ENCODE results near the gene KCTD6. TPM values are rescaled to one million over a fixed set of nuclear protein-coding genes. Genes with fewer than 3 reads are reported as not detected.

Gene KCTD6
- total RNA-seq, 4 donors from 2014 or later: 4.3 to 8.3 (median 5.8) TPM

DNA sequence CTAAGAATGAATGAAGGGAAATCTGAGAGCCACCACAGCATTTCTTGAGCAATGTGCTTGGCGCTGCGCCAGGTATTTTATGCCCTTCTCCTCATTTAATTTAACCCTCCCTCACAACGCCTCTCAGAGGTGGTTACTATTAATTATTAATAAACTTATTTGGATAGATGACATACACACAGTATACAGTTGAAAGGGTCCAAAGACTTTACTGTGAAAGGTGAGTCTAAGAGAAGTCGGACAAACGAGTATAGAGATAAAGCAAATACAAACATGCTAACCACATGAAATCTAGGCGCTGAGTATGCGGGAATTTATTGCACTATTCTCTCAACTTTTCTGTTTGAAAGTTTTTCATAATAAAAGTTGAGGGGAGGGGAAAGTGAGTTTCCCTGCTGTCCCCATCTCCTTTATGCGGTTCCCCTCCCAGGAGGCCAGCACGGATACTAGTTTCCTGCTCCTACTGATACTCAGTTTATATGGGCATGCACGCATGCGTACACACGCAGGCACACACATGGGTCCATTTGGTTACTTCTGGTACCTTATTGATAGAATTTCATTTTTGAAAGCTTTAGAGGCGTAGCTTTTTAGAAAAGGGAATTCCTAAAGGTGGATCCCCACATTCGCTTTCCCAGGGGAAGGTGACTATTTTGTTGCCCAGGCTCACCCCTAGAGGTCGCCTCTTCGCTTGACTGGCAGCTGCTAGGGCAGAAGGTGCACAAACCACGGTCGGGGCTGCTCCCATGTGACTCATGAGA, 28.5 kb upstream of the KCTD6 start:
- no peaks in the 10 kb centered on the region for H3K36me3 ChIP-seq
- peak; percentile 88 to 93 for ATAC-seq
- no peaks in the 10 kb centered on the region for H3K27me3 ChIP-seq
- peak overlapping the region; percentile 22 to 61 (median 52) for H3K27ac ChIP-seq
- no peaks in the 10 kb centered on the region for H3K9me3 ChIP-seq
- no peak for TF ChIP-seq POLR2A (IDR thresholded peaks at IDR 0.05)
- TF ChIP-seq, protein P1, sequence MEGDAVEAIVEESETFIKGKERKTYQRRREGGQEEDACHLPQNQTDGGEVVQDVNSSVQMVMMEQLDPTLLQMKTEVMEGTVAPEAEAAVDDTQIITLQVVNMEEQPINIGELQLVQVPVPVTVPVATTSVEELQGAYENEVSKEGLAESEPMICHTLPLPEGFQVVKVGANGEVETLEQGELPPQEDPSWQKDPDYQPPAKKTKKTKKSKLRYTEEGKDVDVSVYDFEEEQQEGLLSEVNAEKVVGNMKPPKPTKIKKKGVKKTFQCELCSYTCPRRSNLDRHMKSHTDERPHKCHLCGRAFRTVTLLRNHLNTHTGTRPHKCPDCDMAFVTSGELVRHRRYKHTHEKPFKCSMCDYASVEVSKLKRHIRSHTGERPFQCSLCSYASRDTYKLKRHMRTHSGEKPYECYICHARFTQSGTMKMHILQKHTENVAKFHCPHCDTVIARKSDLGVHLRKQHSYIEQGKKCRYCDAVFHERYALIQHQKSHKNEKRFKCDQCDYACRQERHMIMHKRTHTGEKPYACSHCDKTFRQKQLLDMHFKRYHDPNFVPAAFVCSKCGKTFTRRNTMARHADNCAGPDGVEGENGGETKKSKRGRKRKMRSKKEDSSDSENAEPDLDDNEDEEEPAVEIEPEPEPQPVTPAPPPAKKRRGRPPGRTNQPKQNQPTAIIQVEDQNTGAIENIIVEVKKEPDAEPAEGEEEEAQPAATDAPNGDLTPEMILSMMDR (IDR thresholded peaks at IDR 0.05 in 4 of 5, conservative IDR thresholded peaks at IDR 0.05 in 1 of 5): peak; percentile 65 to 83 (median 74)
- peaks cover 17 to 18% of the 10 kb centered on the region in 2 donors for H3K4me1 ChIP-seq
- intact Hi-C loops (cut with DNase I; ENCODE audit: low total_unique reads): loop anchor here (1.0 kb wide), 4 partner anchors 18 to 69 kb away; no protein-coding TSS in a partner anchor
- peak; percentile 54 to 71 for DNase-seq
- in situ Hi-C loops (cut with MboI; ENCODE audit: low sequenced_read_pairs in 4 of 4): loop anchor here in 2 of 4 donors (10.0 kb wide), 1 partner anchor 71 kb away; the partner anchor contains the start of gene ACOX2 (in 2 of the 2)
- peak overlapping the region; percentile 12 to 50 (median 42) for H3K4me3 ChIP-seq

DNA sequence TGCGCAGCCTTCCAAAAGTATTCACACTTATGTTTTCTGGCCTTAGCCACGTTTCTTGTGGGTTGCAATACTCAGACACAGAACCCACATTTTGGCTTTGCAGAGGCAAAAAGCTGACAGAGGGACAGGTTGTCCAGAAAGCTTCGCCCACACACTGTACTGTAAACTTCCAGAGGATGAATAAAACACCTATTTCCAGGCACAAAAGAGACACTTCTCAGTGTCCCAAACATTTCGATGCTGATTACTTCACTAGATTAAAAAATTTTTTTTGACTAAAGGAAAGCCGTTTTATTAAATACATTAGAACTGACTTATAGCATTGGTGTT, 28.0 kb upstream of the KCTD6 start:
- Histone ChIP-seq H3K36me3 (no peaks in the 10 kb centered on the region), H3K27me3 (no peaks in the 10 kb centered on the region), H3K4me3 (peak overlapping the region in 3 of 4 donors; percentile 41 to 50 (median 43)), H3K4me1 (peaks cover 17 to 18% of the 10 kb centered on the region in 2 donors), H3K27ac (no peak overlapping the region), H3K9me3 (no peaks in the 10 kb centered on the region)
- intact Hi-C loops (cut with DNase I; ENCODE audit: low total_unique reads): loop anchor here (1.0 kb wide), 4 partner anchors 19 to 68 kb away; no protein-coding TSS in a partner anchor
- TF ChIP-seq, protein P1 (IDR thresholded peaks at IDR 0.05 in 4 of 5, conservative IDR thresholded peaks at IDR 0.05 in 1 of 5): no peak
- no peak for TF ChIP-seq POLR2A (IDR thresholded peaks at IDR 0.05)
- peak in 1 of 2 donors; percentile 18 for ATAC-seq
- no peak for DNase-seq
- in situ Hi-C loops (cut with MboI; ENCODE audit: low sequenced_read_pairs in 4 of 4): loop anchor here in 2 of 4 donors (10.0 kb wide), 1 partner anchor 71 kb away; the partner anchor contains the start of gene ACOX2 (in 2 of the 2)

DNA sequence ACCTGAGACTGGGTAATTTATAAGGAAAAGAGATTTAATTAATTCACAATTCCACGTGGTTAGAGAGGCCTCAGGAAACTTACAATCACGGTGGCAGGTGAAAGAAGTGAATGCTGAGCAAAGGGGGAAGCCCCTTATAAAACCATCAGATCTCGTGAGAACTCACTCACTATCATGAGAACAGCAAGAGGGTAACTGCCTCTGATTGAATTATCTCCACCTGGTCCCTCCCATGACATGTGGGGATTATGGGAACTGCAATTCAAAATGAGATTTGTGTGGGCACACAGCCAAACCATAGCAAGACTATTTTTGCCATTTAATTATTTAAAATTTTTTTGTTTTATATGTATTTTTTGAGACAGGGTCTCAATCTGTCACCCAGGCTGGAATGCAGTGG, 27.0 kb upstream of the KCTD6 start:
- no peak for TF ChIP-seq POLR2A (IDR thresholded peaks at IDR 0.05)
- TF ChIP-seq, protein P1 (IDR thresholded peaks at IDR 0.05 in 4 of 5, conservative IDR thresholded peaks at IDR 0.05 in 1 of 5): no peak
- no peaks in the 10 kb centered on the region for H3K36me3 ChIP-seq
- in situ Hi-C loops (cut with MboI; ENCODE audit: low sequenced_read_pairs in 4 of 4): loop anchor here in 2 of 4 donors (10.0 kb wide), 1 partner anchor 70 kb away; the partner anchor contains the start of gene ACOX2 (in 2 of the 2)
- no peak overlapping the region for H3K4me3 ChIP-seq
- no peaks in the 10 kb centered on the region for H3K27me3 ChIP-seq
- DNase-seq: no peak
- ATAC-seq: no peak
- intact Hi-C loops (cut with DNase I; ENCODE audit: low total_unique reads): no loop called here
- H3K4me1 ChIP-seq: peaks cover 17 to 18% of the 10 kb centered on the region in 2 donors
- no peaks in the 10 kb centered on the region for H3K9me3 ChIP-seq
- no peak overlapping the region for H3K27ac ChIP-seq

DNA sequence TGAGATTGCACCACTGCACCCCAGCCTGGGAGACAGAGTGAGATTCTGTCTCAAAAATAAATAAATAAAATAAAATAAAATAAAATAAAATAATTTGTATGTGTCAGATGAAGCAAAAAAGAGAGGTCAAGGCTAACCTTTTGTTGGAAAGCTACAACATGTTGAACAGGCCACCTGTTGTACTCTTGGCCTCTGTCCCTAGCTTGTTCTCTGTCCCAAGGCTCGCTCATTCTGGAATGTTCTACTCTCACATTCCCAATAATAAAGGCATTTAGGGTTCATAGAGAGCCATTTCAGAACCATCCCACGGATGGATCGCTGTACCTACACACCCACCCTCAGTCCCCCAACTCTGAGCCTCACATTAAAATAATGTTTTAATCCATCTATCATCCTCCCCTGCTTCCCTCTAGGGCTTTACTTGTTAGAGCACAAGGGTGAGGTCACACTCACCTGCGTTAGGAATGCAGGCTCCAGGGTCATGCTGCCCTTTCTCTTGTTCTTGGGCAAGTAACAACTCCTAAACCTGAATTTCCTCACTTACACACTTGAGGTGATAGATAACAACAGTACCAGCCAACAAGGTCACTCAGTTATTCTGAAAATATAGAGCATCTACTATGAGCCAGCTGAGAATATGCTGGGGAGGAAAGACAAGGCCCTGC, 24.9 kb upstream of the KCTD6 start:
- Histone ChIP-seq H3K4me1 (peaks cover 22 to 28% of the 10 kb centered on the region in 2 donors), H3K9me3 (no peaks in the 10 kb centered on the region), H3K27ac (peak overlapping the region in 1 of 4 donors; percentile 47), H3K4me3 (no peak overlapping the region), H3K36me3 (no peaks in the 10 kb centered on the region), H3K27me3 (no peaks in the 10 kb centered on the region)
- DNase-seq: no peak
- TF ChIP-seq, protein P1 (IDR thresholded peaks at IDR 0.05 in 4 of 5, conservative IDR thresholded peaks at IDR 0.05 in 1 of 5): no peak
- no peak for TF ChIP-seq POLR2A (IDR thresholded peaks at IDR 0.05)
- intact Hi-C loops (cut with DNase I; ENCODE audit: low total_unique reads): no loop called here
- in situ Hi-C loops (cut with MboI; ENCODE audit: low sequenced_read_pairs in 4 of 4): loop anchor here in 2 of 4 donors (10.0 kb wide), 1 partner anchor 68 kb away; the partner anchor contains the start of gene ACOX2 (in 2 of the 2)
- no peak for ATAC-seq
